C1 segment of cervical spinal cord (tissue), 14 donors: ENCODE data around the gene TACR1.
"Not testable (repeated sequence)": the region's sequence is repeated elsewhere in the genome, so short reads cannot be mapped to it uniquely, and the experiment has no call there.

ENCODE experiments used
- DNase-seq, 14 donors: peaks; one replicate each; lab custom pipeline; 2025; lab: John Stamatoyannopoulos, UW

Gene TACR1

DNA sequence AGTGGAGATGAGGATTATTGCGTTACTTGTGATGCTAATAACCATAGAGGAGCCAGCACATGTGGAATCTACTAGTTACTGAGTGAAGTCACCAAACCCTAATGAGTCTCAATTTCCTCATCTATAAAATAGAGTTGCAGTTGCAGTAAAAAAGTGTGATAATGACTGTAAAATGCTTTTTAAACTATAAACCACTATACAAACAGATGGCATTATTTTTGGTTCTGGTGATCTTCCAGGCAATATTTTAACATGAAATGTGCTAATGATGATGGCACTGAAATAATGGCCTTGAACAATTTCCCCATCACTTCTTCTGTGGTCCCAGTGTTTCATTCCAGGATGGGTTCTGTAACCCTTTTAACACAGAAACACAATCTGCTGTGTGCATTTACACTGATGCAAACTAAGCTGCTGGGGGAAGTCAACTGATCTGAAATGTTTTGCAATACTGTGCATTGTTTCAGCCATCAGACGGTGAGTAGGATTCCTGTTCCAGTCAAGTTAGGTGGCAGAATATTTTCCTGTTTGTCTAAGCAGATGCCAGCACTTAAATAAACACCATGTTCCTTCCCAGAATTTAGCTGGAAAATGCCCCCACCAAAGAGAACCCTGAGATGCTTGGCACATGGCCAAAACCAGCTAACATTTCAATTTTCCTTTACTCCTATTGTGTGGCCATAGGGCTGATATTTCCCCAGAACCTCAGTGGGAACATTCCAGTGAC lies 52.6 kb downstream of the TACR1 start:
- no peak for DNase-seq

DNA sequence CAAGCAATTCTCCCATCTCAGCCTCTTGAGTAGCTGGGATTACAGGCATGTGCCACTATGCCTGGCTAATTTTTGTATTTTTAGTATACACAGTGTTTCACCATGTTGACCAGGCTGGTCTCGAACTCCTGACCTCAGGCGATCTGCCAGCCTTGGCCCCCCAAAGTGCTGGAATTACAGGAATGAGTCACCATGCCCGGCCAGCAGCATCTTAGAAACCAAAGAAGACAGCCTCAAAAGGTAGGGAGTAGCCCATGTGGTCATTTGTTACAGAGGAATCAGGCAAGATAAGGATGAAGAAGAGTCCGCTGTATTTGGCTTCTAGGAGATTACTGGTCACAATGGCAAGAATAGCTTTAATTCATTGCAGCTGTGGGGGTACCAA lies 53.1 kb downstream of the TACR1 start:
- not testable (repeated sequence) for DNase-seq

DNA sequence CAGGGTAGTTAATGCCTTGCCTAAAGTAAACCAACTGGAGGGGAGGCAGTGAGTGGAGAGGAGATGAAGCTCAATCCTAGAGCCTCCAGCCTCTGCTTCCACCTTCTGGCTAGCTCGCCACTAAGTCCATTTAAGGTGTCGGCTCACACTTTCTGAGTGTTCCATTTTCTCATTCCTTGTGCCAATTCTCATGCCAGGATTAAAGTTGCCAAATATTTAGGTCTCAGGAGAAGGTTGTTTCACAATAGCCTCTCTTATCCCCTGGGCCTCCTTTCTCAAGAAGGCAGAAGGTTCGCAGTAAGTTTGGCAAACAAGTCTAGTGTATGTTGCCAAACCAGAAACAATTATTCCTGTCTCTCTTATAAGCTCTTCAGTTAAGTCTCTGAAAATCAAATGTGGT lies 57.2 kb downstream of the TACR1 start:
- no peak for DNase-seq

DNA sequence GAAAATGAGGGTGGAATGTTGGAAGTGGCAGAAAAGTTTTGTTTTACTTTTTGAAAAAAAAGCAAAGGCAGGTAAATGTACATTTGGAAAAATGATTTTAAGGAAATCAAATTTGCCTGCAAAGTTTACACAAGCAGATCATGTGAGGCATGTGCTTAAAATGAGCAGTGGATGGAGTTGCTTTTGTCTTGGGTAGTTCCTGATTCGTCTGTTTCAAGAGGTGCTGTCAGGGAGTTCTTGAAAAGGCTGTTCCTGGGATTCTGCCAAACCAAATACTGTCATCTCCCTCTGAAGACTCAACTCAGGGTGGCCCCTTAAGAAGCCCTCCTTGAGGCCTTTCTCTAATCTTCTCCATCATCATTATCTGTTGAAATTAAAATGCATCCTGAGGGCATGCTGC lies 59.0 kb downstream of the TACR1 start:
- no peak for DNase-seq

DNA sequence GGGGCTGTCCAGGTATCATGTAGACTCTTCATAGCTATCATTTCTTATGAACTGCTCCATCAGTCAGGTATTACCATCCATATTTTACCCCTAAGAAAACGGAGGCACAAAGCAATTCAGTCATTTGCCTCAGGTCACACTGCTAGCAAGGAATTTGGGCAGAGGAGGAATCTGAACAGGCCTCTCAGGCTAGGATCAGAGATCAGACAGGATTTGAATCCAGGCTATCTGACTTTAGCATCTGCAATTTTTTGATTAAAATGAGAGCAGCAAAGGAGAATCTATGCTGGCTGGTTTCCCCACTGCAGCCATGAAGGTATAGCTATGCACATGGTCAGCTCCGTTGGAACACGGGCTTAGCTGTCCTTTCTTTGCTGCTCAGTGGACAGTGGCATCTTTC lies 60.1 kb downstream of the TACR1 start:
- DNase-seq: no peak

DNA sequence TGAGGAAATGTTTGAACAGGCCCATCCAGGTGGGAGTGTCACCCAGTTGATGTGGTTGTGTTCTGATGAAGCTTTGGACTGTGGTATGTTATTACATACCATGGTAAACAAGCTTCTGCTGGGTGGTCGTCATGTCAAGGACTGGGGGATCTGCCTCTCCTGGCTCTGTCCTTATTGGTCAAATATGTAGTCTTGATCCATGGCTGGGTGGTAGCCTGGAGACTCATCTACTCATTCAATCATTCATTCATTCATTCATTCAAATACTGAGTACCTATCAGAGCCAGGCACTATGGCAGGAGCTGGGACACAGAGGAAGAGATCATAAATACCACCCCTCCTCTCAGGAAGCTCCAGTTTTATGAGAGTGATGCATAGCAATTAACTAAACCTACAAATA lies 60.8 kb downstream of the TACR1 start:
- DNase-seq: no peak

DNA sequence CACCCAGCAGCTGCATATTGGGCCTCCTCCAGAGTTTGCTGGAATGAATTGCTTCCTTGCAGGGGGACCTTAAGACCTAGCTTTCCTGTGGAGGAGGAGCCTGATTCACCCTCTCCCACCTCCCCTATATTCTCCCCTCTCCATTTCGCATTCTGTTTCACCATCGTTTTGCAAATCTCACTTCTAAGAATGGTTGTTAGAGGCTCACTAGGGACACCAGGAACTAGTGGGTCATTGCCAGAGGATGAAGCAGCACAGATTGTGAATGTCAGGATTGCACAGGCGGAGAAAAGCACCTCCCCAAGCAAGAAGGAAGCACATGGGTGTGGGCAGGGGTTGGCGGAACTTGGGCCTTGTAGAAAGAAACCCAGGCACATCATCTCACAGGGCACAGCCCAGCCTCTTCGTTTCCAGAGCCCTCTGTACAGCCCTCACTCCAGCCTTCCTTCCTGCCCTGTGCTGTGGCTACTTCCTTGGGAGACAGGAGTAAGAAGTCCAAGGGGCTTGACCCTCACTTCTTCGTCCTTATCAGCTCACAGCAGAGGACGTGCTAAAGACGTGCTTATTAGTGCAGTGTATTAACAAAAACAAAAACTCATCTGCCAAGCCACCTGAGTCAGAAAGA lies 63.4 kb downstream of the TACR1 start:
- DNase-seq: no peak

DNA sequence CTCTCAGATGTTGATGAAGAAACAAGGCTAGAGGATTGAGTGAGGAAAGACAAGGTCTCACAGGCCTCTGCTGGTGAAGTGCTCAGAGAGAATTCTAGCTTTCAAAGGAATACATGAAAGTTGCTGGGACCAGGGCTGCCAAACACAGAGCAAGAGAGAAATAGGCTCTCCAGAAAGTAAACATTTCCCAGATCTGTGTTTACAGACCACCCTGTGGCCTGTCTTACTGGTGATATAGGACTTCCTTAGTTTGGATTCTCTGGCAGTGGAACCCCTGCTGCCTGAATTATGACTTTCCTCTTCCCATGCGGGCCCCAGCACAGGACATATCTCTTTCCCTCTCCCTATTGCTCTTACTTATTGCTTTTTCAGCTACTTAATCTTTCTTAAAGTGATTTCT lies 64.5 kb downstream of the TACR1 start:
- DNase-seq: no peak

DNA sequence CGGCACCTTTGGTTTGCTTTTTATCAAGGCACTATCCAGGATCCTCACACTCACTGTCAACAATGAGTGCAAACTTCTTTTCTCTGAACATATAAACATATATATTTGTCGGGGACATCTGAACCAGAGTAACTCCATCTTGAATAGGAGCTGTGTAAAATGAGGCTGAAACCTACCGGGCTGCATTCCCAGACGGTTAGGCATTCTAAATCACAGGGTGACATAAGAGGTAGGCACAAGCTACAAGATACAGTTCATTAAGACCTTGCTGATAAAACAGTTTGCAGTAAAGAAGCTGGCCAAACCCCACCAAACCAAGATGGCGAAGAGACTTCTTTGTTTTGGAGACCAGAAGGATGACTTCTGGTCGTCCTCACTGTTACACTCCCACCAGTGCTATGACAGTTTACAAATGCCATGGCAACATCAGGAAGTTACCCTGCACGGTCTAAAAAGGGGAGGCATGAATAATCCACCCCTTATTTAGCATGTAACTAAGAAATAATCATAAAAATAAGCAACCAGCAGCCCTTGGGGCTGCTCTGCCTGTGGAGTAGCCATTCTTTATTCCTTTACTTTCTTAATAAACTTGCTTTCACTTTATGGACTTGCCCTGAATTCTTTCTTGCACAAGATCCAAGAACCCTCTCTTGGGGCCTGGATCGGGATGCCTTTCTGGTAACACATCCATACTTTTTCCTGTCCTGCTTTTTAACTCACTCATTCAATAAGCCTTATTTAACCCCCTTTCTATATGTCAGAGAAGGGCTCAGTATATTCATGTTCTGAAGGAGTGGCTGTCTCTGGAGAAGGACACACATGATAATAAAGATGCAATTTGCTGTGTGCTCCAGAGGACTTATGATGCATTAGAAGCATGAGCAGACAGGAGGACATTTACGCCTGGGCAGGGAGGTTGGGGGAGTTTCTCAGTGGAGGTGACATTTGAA lies 65.4 kb downstream of the TACR1 start:
- no peak for DNase-seq

DNA sequence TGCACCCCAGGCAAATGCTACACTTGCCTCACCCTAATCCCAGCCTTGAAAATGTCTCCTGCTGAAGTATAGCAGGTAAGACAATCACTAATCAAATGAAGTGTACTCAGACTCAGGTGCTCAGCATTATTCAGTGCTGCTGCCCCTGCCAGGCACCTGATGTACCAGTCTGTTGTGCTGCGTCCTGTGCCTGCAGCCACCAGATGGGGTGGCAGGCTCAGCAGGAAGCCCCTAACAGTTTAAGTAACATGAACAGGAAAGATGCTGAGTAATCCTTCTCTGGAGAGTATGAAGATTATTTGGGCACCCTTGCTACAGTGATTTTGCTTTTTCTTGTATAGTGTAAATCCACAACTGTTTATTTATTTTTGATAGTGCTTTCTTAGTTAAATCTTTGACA lies 69.1 kb downstream of the TACR1 start:
- no peak for DNase-seq

DNA sequence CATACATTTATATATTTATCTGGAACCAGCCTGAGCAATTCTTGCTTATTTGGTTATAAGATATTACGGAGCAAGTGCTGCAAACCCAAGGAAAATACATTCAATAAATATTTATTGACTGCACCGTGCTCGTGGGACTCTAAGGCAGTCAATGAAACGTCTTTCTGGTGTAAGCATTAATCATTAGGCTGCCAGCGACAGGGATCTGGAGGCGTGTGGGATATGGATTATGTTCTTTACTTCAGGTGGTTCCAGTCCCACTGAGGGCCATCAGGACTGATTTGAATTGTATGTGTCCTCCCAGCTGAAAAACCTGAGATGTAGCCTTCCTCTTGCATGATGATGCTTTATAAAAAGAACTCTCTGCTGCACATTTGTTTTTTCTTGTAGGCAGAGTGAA lies 75.4 kb downstream of the TACR1 start:
- no peak for DNase-seq

DNA sequence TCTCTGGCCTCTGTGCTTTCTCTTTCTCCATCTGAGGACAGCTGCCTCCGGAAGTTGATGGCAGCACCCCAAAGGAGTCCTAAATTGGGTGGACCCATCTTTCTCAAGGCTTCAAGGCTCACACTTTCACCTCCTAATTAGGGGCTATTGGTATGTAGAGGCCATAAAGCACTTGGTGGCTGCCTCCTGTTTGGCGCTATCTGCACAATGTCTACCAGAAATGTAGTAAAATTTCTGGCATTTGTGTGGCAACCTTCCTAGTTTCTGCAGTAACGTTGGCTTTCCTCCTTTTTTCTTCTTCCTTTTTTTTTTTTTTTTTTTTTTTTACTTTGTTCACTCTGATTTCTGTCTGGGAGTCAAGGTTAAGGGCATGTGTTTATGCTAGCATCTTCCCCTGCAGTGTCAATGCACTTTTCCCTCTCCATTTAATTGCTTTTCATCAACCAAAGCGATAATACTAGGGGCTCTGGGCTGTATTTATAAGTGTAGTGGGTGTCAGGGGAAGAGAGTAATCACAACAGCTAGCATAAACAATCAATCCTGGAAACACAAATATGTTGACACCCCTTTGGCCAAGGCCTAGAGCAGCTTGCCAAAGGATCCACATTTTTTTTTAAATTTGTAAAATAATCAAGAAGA lies 86.0 kb downstream of the TACR1 start:
- DNase-seq: no peak

DNA sequence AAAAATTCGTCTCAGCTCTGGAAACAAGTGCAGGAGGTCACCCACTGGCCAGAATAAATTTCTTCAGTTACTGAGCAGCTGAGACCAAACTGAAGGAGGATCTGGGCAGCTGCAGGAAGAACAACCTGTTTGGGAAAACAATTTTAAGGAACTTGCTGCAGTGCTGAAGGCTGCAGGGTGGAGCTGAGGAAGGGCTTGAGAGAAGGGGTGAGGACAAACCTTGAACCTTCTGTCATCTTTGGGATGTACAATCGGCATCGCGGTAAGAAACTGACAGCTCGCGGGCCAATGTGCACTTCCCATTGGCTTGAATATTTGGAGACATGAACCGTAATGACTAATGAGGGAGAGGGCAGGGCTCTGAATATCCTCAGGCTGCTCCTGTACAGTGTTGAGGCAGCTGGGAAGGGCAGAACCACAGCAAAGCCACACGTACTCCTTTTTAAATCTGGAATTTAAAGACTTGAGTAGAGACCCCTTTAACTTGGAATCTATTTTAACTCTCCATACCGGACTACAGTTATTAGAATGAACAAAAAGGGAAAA lies 90.3 kb downstream of the TACR1 start:
- no peak for DNase-seq

DNA sequence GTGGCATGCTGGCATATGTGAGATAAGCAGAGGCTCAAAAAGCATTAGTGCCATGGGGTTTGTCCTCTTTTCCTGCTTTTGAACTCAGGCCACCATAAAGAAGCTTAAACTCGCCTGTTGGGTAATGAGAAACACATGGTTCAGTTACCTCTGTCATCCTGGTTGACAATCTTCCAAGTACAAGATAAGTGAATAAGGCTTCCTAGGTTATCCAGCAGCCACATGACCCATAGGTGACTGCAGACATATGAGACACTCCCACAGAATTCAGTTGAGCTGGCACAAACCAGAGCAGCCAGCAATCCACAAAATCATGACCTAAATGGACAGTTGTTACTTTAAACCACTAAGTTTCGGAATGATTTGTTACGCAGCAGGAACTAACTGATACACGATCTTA lies 97.3 kb downstream of the TACR1 start:
- DNase-seq: no peak

DNA sequence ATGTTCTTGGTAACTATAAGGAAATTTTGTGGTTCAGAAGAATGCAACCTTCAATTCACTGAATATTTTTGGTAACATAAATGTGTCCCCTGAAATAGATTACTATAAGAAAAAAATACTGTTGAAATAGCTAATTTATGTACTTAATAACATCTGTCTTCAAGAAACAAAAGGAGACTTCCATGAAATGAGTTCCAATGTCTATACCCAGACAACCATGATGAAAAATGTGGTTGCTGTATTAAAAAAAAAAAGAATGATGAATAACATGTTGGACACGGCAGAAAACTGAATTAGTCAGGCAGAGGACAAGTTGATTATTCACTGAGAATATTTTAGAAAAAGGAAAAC lies 98.5 kb downstream of the TACR1 start:
- no peak for DNase-seq

DNA sequence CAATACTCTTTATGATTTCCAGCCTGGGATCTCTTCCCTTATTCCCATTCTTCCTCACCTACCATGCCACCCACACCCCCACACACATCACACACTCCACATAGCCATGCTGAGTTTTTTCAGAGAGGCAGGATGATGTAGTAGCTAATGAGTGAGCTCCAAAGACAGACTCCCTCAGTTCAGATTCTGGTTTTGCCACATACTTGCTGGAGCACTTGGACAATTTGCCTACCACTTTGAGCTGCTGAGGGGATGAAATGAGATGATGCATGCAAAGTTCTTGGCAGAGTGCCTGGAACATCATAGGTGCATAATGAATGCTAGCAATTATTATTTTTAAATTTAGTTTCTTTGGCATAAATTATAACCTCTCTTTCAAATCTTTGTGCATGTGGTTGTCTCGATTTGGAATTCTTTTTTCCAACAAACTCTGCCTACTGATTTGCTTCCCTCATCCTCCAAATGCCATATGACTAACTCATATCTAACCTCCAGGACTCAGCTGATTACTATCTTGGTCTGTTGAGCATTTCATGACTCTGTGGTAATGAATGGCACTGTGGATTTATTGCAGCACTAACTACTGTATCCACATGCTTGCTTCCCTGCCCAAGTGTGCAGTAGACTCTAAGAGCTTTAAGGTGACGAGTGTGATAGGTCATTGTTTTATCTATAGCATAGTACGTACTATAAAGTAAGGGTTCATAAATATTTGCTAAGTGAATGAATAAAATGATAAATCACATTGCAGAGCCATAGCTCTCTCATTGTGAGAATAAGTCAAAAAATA lies 99.1 kb downstream of the TACR1 start:
- no peak for DNase-seq

DNA sequence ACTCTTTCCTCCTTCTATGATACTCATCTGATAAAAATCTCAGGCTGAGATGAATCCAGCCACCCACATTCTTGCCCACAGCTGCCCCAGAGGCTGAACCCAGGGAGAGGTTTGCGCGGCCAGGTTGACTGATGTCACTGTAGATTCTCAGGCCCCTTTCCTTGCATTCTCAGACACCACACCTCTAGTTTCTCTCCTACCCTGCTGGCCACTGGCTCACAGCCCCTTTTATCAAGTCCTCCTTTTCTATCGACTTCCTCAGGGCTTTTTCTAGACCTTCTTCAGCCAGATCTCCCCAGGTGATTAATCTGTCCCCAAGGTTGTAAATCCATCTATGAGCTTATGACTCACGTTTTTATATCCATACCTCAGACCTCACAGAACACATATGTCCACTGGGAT lies 99.8 kb downstream of the TACR1 start:
- no peak for DNase-seq

DNA sequence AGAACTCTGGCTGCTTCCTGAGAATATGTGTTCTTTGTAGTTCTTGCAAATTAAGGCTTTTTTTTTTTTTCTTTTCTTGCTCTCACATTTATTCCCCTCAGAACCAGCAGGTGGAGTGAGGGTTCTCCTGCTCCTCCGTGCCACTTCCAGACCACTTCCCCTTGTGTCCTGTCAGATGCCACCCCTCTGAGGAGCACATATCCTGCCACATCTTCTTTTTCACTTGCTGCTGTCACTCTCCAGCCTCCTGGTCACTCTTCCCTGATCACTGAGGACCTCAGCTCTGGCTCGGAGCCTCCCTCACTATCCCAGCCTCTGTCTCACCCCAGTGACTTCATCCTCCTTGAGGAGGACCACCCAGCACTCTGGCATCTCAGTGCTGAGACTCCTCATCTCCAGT lies 100.5 kb downstream of the TACR1 start:
- no peak for DNase-seq

DNA sequence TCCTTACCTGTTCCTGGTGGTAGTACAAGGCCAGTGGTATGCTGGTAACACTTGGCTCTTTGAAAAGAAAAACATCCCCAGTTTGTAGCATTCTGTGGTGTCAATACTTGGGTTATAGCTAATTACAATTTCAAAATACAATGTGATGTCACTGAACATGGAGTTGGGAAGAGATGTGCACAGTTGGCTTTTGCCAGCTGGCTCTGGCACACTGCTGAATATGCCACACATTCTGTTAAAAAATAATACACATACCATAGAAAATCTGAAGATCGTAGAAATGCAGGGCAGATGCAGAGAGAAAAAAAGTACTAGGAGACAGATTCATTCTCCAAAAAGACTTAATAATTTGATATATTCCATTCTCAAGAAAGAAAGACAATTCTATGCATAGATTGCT lies 101.5 kb downstream of the TACR1 start:
- no peak for DNase-seq

DNA sequence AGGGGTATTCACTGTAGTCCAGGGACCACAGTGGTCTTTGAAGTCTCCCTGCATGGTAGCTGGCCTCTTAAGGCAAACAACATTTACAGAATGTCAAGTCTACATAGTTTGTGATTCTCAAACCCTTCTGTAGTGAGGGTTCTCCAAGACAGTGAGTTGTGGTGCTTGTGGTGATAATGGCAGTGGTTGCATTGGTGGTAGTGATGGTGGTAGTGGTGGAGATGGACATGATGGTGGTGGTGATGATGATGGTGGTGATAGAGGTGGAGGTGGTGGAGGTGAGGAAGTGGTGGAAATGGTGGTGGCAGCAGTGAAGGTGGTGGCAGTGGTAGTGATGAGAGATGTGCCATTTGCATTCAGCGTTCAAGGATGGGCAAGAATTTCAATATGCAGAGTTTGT lies 104.9 kb downstream of the TACR1 start:
- no peak for DNase-seq
